GOT3 (cell line): ENCODE results near the gene PIAS1.
"Not testable (repeated sequence)": the region's sequence is repeated elsewhere in the genome, so short reads cannot be mapped to it uniquely, and the experiment has no call there.

Experiments used
- DNase-seq: peaks from one replicate; lab custom pipeline; 2025; ENCODE audit warnings: mixed read lengths; lab: John Stamatoyannopoulos, UW

Gene PIAS1

DNA sequence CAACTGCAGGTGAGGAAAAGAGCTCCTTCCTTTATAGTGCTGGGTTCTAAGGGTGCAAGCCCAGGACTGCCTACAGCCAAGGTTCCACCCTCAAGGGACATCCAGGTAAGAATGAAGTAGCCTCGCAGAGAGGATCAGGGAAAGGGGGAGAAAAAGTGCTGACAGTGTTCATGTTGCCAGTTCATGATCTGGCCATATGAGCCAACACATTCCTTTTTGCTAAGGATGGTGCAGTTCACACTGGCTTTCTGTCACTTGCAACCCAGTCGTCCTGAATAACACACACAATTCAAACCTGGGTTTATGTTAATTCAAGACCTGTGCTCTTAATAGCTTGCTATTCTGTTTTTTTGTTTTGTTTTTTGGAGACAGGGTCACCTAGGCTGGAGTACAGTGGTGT, 166.4 kb downstream of the PIAS1 start:
- DNase-seq, result no peak

DNA sequence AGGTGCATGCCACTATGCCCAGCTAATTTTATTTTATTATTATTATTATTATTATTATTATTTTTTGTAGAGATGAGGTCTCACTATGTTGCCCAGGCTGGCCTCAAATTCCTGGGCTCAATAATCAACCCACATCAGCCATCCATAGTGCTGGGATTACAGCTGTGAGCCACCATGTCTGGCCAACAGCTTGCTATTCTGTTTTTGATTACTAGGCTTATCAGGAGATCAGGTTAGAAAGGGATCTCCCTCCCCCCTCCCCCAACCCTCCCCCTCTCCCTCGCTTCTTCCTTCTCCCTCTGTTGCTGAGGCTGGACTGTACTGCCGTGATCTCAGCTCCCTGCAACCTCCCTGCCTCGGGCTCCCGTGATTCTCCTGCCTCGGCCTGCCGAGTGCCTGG, 166.9 kb downstream of the PIAS1 start:
- no peak for DNase-seq

DNA sequence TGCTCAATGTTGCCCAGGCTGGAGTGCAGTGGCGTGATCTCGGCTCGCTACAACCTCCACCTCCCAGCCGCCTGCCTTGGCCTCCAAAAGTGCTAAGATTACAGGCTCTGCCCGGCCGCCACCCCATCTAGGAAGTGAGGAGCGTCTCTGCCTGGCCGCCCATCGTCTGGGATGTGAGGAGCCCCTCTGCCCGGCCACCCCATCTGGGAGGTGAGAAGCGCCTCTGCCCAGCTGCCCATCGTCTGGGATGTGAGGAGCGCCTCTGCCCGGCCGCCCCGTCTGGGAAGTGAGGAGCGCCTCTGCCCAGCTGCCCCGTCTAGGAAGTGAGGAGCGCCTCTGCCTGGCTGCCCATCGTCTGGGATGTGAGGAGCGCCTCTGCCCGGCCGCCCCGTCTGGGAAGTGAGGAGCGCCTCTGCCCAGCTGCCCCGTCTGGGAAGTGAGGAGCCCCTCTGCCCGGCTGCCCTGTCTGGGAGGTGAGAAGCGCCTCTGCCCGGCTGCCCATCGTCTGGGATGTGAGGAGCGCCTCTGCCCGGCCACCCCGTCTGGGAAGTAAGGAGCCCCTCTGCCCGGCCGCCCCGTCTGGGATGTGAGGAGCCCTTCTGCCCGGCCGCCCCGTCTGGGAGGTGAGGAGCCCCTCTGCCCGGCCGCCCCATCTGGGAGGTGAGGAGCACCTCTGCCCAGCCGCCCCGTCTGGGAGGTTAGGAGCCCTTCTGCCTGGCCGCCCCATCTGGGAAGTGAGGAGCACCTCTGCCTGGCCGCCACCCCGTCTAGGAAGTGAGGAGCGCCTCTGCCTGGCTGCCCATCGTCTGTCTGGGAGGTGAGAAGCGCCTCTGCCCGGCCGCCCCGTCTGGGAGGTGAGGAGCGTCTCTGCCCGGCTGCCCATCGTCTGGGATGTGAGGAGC, 167.7 kb downstream of the PIAS1 start:
- not testable (repeated sequence) for DNase-seq

DNA sequence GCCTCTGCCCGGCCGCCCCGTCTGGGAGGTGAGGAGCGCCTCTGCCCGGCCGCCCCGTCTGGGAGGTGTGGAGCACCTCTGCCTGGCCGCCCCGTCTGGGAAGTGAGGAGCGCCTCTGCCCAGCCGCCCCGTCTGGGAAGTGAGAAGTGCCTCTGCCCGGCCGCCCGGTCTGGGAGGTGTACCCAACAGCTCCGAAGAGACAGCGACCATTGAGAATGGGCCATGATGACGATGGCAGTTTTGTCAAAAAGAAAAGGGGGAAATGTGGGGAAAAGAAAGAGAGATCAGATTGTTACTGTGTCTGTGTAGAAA, 168.3 kb downstream of the PIAS1 start:
- not testable (repeated sequence) for DNase-seq

DNA sequence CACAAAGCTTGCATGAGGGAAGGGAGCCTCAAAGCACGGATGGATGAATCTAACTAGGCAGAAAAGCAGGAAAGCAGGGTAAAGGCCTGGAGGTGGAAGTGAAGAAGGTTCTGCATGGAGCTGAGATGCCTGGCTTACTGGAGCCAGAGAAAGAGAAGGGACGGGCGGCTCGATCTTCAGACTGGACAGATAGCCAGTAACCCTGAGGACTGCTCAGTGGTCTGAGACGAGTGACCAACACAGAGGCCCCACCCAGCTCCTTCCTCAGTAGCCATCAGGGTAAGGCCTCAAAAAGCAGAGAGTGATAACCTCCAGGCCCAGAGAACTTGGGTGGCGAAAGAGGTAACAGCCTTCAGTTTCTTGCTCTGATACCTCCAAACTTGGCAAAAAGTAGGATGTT, 169.1 kb downstream of the PIAS1 start:
- no peak for DNase-seq

DNA sequence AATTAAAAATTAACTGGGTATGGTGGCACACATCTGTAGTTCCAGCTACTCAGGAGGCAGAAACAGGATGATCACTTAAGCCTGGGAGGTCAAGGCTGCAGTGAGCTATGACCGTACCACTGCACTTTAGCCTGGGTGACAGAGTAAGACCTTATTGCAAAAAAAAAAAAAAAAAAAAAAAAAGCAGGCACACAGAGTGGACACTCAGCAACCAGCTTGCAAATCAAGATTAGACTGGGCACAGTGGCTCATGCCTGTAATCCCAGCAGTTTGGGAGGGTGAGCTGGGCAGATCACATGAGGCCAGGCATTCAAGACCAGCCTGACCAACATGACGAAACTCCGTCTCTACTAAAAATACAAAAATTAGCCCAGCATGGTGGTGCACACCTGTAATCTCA, 170.0 kb downstream of the PIAS1 start:
- DNase-seq, result no peak

DNA sequence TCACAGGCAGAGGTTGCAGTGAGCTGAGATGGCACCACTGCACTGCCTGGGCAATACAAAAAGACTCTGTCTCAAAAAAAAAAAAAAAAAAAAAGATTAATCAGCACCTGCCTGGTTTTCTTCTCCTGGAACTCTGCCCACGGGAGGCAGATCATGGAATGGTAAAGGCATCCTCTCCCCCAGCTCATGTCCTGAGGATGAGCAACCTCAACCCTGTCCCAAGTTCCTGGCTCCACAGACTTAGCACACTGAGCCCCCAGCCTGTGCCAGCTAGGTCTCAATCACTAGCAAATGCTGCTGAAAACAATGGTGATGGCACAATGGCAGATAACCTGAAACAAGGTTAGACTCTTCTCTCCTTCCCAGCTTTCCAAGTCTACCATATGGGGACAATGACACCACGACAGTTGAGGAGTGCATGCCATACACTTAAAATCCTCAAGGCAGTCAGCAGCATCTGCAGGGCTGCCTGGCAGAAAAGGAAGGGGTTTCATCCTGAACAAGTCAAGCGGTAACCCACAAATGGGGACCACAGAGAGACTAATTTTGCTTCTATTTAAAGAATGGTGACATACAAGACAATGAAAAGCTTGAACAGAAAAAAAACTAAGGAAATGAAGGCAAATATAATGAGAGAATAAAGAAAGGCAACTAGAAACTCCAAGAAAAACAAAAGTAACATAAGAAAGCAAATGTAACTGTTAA, 170.6 kb downstream of the PIAS1 start:
- DNase-seq, result no peak

DNA sequence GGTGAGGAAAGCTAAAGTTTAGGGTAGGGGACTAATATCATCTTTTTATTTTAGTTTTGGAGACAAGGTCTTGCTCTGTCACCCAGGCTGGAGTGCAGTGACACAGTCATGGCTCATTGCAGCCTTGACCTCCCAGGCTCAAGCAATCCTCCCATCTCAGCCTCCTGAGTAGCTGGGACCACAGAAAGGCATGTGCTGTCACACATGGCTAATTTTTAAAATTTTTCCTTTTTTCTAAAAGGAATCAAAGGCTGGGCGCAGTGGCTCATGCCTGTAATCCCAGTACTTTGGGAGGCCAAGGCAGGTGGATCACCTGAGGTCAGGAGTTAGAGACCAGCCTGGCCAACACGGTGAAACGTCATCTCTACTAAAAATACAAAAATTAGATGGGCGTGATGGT, 171.3 kb downstream of the PIAS1 start:
- not testable (repeated sequence) for DNase-seq

DNA sequence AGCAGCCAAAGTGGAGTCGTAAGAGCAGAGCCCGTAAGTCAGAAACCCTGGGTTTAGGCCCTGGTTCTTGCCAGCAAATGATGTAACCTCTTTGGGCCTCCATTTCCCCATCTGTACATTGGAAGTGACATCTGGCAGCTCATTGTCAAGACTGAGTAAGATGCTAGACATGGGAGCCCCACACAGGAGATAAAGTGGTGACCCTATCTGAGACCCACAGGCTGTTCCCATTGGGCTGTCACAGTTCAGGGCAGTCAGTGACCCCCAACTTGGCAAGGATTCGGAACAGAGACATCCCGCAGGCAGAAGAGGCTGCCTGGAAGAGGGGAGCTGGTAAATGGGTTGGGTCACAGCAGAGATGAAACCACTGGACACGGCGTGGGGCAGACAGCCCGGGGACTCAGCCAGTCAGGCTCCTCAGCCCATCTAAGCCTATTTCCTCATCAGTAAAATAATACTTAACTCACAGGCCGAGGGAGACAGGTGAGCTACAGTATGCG, 173.6 kb downstream of the PIAS1 start:
- no peak for DNase-seq

DNA sequence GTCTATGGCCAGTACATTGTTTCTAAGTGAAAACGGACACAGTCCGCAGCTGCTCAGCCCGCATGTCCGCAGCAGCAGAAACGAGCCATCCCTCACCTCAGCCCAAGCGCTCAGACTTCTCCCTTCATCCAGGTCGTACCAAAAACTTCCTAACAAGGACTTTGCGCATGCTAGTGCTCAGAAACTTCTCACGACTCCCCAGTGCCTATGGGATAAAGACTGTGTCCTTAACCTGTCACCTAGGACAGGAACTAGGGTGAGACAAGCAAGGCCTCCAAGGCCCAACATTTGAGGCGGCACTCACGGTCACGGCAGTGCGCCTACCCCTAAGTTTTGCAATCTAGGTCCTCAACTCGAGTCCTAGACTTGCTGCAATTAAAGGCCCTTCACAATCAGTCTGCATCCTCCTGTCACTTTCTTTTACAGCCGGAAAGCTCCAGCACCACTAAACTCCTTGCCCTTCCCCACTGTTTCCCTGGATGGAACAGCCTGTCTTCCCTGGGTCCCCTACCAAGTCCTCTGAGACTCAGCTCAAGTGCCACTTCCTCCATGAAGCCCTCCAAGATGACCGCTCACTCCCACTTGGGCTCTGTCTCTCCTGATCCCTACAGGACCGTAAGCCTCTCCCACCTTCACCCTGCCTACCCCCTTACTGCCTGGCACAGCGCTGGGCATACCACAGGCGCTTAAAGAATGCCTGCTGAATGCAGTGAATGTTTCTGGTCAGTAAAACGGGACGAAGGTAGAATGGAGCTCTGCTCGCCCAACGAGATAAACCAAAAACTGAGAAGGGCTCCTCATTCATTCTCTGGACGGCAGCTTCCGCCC, 174.2 kb downstream of the PIAS1 start:
- DNase-seq, result no peak

DNA sequence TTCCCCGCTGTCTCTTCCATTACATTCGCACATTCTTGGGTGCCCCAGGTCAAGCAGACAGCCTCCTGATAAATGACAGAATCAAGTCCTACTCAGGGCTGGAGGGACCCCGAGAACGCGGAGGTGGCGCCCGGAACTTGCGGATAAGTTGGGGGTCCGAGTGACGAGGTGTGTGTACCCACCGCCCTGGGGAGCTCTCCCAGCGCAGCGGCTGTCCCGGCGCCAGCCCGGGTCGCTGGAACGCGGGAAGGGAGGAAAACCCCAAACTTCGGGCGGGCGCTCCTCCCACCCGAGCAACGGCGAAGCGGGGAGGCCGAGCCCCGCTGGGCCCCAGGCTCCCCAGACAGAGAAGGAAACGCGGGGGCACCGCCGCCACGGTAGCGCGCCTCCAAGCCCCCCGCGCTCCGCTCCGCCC, 174.9 kb downstream of the PIAS1 start:
- no peak for DNase-seq

DNA sequence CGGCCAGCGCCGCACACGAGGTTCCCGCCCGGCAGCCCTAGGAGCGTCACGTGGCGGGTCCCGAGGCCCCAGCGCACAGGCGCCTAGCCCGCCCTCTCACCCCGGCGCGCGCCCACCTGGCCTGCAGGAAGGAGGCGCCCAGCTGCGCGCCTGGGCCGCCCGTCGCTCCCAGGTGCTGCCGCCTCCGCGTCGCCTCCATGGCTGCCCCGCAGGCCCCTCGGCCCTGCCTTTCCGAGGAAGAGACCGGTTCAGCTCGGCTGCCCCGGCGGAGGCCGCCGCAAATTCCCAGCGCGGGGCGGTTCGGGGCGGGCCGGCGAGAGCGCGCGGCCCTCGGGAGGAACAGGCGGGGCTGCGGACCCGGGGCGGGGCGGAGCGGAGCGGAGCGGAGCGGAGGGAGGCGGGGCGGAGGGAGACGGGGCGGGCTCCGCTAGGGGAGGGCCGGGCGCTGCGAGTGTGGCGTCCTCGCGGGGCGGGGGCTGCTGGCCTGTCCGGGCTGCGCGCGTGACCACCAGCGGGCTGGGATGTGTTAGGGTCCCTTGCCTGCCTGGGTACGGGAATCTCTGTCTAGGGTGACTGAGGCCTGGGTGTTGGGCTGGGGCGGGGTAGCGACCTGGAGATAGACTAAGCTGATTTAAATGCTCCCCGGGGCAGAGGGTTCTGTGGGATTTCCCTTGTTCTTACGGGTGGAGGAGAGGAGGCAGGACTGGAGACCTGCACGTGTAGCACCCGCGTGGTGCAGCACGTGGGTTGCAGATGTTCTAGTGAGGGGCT, 175.5 kb downstream of the PIAS1 start, which contains the start of gene CLN6:
Gene CLN6, minus strand, starts transcription at position 343 of the 771 bp plus-strand sequence. Its CDS starts 144 bp downstream, at position 199.
- DNase-seq, result peak; percentile 53

DNA sequence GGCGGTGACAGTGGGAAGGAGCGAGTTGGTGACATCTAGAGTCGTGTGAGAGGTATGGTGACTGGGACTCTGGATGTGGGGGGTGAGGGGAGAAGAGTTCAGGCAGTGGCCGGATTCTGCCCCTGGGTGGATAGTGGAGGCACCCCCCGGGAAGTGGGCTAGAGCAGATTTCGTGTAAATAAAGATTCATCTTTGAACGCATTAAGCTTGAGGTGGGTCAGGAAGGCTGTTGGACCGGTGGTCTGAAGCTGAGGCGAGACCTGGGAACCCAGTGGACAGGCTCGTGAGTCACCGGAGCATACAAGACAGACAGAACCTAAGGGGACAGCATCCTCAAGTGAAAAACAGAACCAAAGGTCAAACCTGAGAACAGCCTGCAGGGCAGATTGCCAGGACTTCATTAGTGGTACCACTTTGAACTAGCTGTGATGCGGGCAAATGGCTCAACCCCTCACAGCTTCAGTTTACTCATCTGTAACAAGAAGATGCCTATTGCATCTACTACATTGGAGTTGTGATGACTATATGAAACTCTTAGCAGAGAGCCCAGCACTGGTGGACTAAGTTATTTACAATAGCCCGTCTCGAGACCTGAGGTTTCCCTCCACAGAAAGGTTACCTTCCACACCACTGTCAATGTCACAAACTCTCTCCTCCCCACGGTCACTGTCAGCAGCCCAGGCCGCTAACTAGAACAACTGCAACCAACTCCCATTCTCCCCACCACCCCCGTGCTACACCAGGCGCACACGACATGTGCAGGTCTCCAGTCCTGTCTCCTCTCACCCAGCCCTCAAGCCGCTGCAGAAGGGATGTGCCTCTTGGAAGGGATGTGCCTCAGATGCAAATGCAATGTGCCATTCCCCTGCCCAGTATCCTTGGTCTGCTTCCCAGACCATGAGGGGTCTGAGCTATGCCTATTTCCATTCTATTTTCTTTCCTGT, 176.3 kb downstream of the PIAS1 start:
- no peak for DNase-seq

DNA sequence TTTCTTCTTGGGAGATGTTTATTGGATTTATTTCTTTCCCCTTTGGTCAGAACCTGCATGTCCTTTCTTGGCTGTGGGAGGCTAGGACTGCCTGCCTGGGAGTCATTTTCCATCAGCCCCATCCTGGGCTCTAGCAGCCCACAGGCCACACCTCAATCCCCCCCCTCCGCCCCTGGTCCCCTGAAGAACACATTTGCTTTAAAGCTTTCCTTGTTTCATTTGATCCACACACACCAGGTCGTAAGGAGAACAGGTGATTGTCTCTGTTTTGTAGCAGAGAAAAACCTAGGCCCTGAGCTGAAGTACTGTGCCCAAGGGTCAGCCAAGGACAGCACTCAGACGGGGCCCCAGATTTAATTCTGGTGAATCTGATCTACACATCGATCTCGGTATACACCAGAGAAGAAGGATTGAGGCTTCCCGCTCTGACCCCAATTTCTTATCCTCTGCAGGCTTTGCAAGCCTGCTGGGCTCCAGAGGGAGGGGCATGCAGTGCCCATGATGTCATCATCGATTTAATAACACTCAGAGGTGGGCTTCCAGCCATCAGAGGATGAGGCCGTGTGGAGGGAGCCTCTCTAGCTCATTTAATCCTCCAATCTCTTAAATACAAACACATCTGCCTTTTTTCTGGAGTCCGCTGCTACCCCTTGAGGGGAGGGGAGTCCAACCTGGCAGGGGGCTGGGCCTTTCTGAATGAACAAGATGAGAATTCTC, 177.1 kb downstream of the PIAS1 start:
- DNase-seq, result no peak

DNA sequence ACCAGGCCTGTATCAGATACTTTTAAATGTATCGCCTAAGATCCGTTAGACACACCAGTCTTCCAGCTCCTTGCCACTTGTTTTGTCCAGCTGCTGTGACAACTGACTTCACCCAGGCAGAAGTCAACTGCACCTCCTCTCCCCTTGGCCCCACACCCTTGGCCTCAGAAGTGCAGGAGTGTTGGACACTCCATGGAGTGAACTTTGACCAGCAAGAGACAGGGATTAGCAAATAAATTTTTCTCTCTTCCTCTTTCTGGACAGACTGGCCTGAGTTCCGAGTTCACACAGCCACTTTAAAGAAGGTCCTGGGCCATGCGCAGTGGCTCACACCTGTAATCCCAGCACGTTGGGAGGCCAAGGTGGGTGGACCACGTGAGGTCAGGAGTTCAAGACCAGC, 178.3 kb downstream of the PIAS1 start:
- DNase-seq, result no peak

DNA sequence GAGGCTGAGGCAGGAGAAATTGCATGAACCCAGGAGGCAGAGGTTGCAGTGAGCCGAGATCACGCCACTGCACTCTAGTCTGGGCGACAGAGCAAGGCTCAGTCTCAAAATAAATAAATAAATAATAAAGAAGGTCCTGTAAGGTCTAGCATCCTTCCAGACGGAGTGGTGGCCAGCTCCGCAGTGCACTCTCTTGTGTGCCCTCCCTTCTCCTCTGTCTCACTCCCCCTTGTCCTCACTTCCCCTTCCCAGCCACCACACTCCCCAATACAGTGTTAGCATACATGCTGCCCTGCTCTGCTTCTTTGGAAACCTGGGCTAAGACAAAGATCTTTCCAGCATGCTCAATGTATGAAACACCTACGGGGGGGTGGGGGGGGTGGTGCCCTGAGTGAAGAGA, 178.8 kb downstream of the PIAS1 start:
- DNase-seq, result no peak

DNA sequence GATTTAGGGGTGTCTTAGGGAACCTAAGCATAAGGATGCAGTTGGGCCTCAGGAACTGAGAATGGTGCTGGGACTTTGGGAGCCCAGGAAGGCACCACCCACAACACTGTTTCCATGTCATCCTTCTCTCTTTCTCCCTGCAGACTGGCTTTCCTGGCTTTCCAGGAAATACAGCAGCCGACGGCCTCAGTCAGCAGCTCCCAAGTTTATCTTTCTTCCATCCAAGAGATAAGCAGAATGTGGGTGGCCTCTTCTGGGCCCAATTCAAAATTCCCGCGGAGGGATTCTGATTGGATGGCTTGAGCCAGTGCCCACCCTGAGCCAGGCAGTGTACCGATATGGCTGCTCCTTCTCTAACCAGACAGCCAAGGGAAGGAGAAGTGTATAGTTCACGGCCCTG, 179.9 kb downstream of the PIAS1 start:
- no peak for DNase-seq

DNA sequence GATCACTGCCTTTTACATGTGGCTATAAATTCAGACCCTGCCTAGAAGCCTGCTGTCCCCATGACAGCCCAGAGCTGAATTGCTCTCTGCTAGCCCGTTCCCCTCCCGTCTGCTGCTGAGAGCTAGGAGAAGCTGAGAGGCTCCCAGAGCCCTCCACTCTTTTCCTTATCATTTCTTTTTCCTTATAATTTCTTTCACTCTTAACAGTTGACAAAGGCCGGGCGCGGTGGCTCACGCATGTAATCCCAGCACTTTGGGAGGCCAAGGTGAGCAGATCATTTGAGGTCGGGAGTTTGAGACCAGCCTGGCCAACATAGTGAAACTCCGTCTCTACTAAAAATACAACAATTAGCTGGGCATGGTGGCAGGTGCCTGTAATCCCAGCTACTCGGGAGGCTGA, 180.4 kb downstream of the PIAS1 start:
- not testable (repeated sequence) for DNase-seq

DNA sequence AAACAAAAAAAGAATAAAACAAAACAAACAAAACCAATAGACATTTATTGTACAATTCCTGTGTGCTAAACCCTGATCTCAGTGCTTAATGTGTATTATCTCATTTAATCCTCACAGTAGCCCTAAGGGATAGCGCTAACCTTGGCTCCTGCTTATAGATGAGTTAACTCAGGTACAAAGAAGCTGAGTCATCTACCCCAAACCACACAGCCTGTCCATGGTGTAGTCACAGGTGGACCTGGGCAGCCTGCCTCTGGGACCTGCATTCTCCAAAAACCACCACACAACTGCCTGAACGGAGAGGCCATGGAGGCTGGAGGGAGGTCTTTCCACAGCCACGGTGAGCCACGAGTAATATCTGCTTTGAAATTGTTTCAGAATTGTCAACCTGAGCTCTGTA, 180.9 kb downstream of the PIAS1 start:
- no peak for DNase-seq

DNA sequence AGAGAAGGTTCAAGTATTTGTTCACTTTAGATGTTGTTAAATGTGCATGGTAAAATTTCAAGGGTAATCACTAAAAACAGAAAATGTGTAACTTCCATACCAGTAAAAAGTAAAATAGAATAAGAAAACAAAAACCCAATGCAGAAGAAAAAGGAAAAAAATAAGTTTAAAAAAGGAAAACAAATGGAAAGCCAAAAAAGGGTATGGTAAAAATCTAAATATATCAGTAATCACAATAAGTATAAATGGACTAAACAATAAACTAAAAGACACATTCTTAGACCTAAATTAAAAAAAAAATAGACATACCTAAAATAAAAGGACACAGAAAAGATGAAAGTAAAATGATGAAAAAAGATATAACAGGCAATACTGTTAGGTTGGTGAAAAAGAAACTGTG, 184.9 kb downstream of the PIAS1 start:
- DNase-seq, result no peak
